Neural progenitor cell (in vitro differentiated cells): ENCODE measurements around the gene TMIGD3.

Source experiments
- EZH2 ChIP-seq: fragments of 200-600 bp; sonication (generic); IDR thresholded peaks from 2 replicates; pipeline ENCODE4 v1.6.1; 2017; ENCODE audit warnings: antibody characterized with exemption, mild to moderate bottlenecking, moderate library complexity
- EZH2phosphoT487 ChIP-seq: fragments of 200-600 bp; sonication (generic); IDR thresholded peaks from 2 replicates; pipeline ENCODE4 v1.6.1; 2017; ENCODE audit warnings: antibody characterized with exemption
- TF ChIP-seq, protein P1 (sequence below): fragments of 200-600 bp; sonication (generic); IDR thresholded peaks from 2 replicates; pipeline ENCODE4 v1.5.1; 2017; ENCODE audit warnings: antibody characterized with exemption, mild to moderate bottlenecking

DNA sequence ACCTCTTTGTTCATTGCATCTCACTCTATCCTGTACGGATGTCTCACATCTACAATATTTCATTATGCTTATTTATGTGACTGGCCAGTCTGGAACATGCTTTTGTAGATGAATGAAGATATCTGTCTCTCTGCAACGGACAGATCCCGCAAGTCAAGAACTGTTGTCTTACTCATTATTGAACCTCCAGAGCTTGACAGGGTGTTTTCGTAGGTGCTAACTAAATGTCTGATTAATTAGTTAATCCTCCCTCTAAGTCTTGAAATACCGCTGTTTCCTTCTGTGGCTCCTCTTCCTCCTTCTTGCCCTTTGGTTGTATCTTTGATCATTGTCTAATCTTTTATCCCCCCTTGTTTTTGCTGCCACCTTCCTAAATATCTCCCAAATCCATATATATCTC lies 32.8 kb downstream of the TMIGD3 start:
- TF ChIP-seq EZH2 (no peak), EZH2phosphoT487 (no peak)
- TF ChIP-seq, protein P1, sequence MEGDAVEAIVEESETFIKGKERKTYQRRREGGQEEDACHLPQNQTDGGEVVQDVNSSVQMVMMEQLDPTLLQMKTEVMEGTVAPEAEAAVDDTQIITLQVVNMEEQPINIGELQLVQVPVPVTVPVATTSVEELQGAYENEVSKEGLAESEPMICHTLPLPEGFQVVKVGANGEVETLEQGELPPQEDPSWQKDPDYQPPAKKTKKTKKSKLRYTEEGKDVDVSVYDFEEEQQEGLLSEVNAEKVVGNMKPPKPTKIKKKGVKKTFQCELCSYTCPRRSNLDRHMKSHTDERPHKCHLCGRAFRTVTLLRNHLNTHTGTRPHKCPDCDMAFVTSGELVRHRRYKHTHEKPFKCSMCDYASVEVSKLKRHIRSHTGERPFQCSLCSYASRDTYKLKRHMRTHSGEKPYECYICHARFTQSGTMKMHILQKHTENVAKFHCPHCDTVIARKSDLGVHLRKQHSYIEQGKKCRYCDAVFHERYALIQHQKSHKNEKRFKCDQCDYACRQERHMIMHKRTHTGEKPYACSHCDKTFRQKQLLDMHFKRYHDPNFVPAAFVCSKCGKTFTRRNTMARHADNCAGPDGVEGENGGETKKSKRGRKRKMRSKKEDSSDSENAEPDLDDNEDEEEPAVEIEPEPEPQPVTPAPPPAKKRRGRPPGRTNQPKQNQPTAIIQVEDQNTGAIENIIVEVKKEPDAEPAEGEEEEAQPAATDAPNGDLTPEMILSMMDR, result no peak
